Cardiac fibroblast (primary cell): ENCODE data around the gene DCST2.
A peak's percentile ranks its signal among the peaks of the same experiment; 100 is the strongest.

Source experiments
- DNase-seq, 2 donors: peaks; one replicate each; pipeline versions ENCODE4 v3.0.0 to v3.0.0-alpha.2; 2010; ENCODE audit warnings: low read depth in 2 of 2
- H3K4me3 ChIP-seq, 2 donors: replicated peaks in 1 of 2; 1 replicate in 1 of 2; 2 replicates in 1 of 2; pipeline ENCODE4 v1.5.1; 2011; ENCODE audit warnings: low read depth in 2 of 2, low read length in 2 of 2, mild to moderate bottlenecking in 2 of 2, moderate library complexity in 1 of 2
- TF ChIP-seq, protein P1 (sequence below): IDR thresholded peaks from one replicate; pipeline ENCODE4 v1.5.1; 2011; ENCODE audit warnings: low read depth, mild to moderate bottlenecking, low read length, inconsistent platforms

The DCST2 gene

DNA sequence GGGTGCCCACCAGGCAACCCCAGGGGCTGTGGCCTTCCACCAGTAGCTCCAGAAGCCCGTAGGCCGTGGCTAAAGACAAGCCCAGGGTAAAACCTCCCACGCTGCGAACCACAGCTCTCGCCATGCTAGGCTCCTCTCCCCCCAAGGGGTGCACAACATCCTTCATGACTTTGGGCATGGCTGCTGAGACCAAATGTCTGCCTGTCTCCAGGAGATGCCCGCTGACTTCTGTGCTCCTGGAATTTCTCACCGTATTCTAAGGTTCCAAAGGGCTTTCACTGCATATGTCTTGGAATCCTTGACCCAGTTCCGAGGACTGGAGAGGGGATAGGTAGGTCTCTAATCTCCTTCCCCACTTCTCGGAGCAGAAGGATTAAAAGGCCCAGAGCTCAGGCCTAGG, at the start of gene DCST2, which contains the start of gene DCST1:
DCST2 (minus strand) TSS at position 258 of the 400 bp plus-strand sequence; CDS start at position 178, 80 bp downstream.
DCST1 (plus strand) TSS at position 301 of the 400 bp plus-strand sequence. CDS start 213 bp downstream, outside the sequence.
- TF ChIP-seq, protein P1, sequence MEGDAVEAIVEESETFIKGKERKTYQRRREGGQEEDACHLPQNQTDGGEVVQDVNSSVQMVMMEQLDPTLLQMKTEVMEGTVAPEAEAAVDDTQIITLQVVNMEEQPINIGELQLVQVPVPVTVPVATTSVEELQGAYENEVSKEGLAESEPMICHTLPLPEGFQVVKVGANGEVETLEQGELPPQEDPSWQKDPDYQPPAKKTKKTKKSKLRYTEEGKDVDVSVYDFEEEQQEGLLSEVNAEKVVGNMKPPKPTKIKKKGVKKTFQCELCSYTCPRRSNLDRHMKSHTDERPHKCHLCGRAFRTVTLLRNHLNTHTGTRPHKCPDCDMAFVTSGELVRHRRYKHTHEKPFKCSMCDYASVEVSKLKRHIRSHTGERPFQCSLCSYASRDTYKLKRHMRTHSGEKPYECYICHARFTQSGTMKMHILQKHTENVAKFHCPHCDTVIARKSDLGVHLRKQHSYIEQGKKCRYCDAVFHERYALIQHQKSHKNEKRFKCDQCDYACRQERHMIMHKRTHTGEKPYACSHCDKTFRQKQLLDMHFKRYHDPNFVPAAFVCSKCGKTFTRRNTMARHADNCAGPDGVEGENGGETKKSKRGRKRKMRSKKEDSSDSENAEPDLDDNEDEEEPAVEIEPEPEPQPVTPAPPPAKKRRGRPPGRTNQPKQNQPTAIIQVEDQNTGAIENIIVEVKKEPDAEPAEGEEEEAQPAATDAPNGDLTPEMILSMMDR, result no peak
- no peak within 1 kb of the TSS for H3K4me3 ChIP-seq
- no peak for DNase-seq

DNA sequence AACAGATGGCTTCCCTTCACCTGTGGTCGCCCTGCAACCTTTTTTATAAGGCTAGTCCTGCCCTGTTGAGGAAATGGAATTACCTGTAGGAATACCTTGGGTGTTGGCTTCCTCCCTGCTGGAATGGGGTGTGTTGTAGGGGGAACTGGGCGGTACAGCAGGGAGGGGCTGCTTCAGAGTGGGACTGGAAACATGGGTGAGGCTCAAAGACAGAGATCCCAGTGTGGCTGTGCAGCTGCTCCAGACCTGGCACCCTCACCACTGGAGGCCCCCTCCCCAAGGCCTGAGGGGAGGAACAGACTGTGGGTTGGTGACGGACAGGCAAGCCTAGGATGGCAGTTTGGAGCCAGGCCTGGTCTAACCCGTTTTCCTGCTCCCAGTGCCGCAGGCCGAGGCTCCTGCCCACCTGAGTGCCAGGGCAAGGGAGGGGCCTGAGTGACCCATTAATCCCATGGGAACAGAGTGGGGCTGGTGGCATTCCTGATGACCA, 49.5 kb upstream of the DCST2 start:
- TF ChIP-seq, protein P1, result no peak
- no peak overlapping the region for H3K4me3 ChIP-seq
- no peak for DNase-seq

DNA sequence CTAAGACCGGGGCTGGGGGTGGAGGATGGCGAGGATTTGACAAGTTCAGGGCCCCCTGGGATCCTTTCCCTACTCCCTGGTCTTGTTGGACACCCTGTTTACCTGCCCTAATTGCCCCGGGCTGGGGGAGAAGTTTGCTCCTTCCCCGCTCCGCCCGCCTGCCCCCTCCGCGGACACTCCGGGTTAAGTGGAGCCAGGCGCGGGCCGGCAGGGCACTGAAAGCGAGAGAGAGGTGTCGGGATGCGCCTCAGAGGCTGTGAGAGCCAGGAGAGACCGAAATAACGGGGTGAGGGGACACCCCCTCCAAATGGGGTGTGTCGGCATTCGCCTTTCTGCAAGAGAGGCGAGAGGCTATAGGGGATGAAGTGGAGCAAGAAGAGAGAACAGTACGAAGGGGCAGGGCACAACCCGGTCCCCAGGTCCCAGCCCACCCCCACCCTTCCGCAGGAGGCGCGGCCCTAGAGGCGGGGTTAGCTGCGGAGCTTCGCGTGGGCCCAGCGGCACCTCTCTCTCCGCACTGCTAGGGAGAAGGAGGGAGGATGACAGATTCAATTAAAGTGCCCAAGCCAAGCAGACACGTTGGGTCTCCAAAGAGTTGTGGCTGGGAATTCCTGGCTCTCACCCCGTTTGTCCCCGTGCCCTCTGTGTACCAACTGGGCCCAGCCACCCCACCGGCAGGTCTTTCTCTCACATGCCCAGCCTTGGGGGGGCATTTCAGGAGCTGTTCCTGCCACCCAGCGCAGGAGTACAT, 48.9 kb upstream of the DCST2 start:
- no peak overlapping the region for H3K4me3 ChIP-seq

DNA sequence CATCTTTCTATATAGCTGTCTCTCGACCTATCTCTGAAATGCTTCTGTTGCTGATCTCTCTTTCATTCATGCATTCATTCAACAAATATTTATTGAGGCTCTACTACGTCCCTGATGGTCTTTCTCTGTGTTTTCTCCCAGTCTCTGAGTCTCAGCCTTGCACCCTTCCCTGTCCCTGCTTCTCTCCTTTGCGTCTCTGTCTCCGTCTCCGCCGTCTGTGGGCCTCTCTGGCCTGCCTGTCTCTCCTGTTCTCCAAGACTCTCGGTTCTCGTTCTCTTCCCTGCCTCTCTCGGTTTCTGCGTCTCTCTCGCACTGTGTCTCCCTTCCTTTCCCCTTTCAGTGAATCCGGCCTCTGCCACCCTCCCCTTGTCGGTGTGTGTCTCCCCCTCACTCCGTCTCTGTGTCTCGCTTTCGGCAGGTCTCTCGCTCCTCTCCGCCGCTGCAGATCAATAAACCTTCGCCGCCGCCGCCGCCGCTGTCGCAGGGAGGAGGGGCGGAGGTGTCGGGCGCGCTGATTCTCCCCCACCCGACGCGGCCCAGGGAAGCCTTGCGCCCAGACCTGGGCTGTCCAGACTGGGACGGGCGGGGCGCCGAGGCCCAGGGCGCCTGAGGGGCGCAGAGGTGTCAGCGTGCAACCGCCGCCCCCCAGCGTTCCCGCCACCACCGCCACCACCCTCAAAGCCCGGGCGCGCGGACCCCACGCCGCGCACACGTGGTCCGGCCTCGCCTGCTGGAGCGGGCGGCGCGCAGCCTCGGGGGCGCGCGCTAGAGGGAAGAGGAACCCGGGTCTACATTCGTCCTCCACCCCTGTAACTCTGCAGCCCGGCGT, 48.1 kb upstream of the DCST2 start:
- TF ChIP-seq, protein P1, result no peak
- H3K4me3 ChIP-seq, result peak overlapping the region in 1 of 2 donors; percentile 5
- DNase-seq, result no peak

More for the DNA sequence above, 48.9 kb upstream of the DCST2 start:
- no peak for DNase-seq
- TF ChIP-seq, protein P1, result no peak

DNA sequence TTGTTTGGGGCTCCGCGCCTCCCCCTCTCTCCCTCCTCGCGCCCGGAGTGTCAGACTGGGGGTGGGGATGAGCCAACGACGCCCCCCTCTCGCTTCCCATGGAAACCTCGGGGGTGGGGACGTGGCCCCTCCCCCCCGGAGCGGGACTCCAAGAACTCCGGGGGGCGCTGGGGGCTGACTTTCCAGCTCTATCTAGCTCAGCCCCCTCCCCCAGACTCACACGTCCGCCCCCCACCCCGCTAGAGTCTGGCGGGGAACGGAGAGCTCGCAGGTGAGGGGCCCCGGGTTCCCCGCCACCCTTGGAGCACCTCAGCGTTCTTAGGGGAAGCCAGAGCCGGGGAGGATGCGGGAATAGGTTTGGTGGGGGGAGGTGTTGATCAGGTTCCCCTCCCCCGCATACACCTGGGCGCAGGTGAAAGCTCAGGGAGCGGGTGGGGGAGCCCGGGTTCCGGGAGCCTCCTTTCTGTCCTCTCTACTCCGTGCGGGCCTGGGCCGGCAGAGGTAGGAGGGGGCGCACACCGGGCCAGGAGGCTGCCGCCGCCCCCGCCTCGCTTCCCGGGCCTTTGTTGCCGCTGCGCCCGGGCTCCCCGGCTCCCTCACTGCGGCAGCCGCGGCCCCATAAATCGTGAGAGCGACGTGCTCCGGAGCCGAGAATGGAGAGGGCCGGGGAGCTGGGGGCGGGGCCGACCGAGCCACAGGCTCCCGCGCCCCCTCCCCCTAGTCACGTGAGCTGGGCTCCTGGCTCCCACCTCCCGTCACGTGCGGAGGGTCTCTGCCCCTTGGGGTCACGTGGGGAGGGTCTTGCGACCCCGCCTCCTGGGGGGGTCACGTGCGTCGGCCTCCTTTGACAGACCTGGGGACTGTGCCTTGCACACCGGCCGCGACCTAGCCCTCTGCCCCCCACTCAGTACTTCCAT, 47.0 kb upstream of the DCST2 start:
- no peak for DNase-seq
- H3K4me3 ChIP-seq, result no peak overlapping the region
- TF ChIP-seq, protein P1, result no peak
